ENCODE measurements around the gene AP1G2.

The AP1G2 gene

DNA sequence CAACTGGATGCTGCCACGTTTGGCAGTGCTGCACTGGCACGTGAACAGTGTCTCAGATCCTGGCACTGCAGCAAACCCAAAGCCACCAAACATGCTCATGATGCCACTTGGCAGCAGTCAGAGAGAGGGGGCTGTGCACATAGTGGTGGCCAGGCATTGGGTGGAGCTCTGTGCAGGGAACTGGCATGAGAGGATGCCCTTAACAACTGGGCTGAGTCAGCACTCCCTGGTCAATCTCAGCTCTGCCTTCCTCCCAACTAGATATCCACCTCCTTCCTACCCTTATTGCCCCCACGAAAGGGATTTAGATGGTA lies 53.0 kb downstream of the AP1G2 start:
- no peak for DNase-seq (ENCODE audit: low spot score)

DNA sequence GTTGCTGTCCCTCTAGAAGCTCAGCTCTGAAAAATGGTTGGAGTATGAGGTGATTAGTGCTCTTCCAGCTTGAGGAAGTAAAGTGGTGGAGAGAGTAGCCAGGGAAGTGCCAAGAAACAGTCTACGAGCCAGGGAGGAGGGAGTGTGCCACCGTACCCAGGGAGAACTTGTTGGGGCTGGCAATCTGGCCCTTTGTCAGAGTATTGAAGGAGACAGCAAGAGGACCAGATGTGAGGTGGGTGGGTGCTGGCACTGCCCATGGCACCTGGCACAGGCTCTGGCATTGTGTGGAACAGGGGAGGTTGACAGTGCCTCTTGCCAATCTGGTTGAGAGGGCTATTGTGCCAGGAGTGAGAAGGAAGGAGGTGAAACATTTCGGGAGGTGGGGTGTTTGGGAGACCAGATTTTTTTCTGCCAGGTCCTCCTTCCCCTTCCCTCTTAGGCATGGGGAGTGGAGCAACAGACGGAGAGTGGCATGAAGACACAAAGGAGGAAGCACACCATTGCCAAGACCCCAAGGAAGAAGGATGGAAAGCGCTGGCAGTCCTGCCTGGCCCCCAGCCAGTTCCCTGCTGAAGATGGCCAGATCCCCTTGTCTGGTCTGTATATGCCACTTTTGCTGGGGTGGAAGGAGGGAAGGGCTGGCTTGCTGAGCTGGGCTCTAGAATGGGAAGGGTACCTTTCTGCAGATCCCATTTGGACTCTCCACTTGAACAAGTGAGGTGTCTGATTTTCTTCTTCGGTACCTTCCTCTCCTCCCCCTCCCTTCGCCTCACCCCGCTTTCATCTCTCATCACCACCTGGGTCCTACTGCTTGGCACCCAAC lies 53.6 kb downstream of the AP1G2 start:
- no peak for DNase-seq (ENCODE audit: low spot score)

DNA sequence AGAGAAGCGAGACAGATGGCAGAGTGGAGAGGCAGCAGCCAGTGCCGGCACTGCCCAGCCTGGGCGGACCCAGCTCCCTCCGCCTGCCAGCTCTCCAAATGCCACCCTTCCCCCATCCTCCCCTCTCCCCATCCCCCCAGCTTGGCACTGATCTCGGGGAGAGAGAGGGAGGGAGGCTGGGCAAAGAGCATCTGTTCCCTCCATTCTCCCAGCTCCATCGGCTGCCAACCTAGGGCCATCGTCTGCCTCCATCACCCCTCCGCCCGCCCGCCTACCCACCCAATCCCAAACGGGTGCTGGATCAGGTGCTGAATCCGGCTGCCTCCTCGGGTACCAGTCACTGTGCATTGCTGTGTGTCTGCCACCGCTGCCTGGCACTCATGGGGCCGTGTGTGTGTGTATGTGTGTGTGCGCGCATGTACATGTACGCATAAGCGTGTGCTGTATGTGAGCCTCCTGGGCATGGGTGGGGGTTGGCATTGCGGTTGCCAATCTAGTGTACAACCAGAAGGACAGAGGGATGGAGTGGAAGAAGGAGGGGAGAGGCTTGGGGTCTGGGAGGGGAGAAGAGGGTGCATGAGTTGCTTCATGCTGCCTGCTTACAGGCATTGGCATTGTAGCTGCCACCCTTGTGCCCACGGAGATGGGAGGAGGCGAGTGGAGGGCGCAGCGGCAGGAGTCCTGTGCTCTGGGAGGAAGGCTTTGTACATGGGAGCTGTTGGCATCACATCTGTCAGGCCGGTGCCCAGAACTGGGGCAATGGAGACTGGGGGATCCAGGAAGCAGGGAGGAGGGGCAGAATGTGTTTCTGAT lies 54.4 kb downstream of the AP1G2 start:
- no peak for DNase-seq (ENCODE audit: low spot score)

DNA sequence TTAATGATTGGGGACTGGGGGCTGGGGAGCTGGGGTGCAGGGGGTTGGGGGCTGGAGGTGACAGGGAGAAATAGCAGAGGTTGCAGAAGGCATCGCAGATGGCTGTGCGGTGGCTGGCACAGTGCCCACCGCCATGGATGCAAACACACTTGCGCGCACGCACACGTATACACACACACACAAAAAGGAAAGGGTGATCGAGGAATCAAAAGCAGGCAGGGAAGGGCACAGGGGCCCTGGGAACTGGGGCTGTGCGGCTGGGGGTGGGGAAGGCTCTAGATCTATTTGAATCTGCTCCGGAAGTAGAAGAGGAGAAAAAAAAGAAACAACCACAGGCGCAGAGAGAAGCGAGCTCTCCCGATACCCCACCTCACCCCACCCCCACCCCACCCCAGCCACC lies 55.4 kb downstream of the AP1G2 start:
- no peak for DNase-seq (ENCODE audit: low spot score)
